ENCODE data around the gene COCH.
A peak's percentile ranks its signal among the peaks of the same experiment; 100 is the strongest.
"Not testable (repeated sequence)": the region's sequence is repeated elsewhere in the genome, so short reads cannot be mapped to it uniquely, and the experiment has no call there.

The COCH gene

GRCh38 chr14:30933937-30934336 lies 59.6 kb downstream of the COCH start:
- DNase-seq, result not testable (repeated sequence)

DNA sequence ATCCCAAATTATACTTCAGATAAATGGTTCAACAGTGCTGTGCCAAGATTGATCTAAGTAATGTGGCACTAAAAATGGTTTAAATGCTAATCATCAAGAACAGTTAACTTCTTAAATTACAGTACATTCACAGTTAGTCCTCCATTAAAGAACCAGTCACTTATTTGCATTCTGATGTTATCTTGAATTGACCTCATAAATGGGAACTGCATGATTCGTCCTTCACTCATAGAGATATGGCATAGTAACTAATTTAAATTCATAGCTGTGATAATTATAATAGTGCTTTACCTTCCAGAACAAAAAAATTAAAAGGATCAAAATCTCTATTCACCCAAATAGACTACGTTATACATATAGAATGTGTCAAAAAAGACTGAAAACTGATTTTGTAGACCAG lies 61.1 kb downstream of the COCH start:
- peak; percentile 18 for DNase-seq

- DNase-seq, result no peak
Measured at GRCh38 chr14:30938617-30939016, 64.3 kb downstream of the COCH start.
